Measurements from ENCODE around the gene CDIP1. TPM values are rescaled to one million over a fixed set of nuclear protein-coding genes. Genes with fewer than 3 reads are reported as not detected.

Gene CDIP1
- total and polyA plus RNA-seq, 9 of the 15 experiments (the other 6 are each of a cell fraction or from before 2014, with no cell fraction given): 0.29 TPM; not detected in 8

DNA sequence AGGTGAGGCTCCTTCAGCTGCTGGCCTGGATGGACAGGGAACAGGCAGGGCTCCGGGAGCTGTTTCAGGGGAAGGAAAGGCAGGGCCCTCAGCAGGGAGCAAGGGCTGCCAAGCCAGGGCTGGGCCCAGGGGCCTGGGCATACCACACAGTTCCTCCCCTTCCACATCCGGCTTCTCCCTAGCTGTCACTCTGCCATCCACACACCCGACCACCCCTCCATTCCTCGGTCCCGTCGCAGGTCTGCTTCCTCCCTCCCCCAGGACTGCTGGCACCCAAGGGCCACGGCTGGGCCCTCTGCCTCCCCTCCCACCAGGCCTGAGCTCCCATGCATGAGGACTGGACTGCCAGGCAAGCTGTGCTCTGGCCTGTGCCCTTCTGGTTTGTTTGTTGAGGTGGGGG is 24.0 kb downstream of the CDIP1 start:
- ATAC-seq (no peak), DNase-seq (ENCODE audit: extremely low read depth in 1 of 4, low spot score in 3 of 4) (no peak), FAIRE-seq (no peak)
- Histone ChIP-seq H4K20me1 (replicated peaks; ENCODE audit: control insufficient read depth, insufficient read depth, low read length) (0 out of 2 replicates have a peak, but pooled peaks cover 3% of the 10 kb centered on the region), H3K4me3 (no peak overlapping the region), H3K9ac (ENCODE audit: insufficient read depth in 1 of 2, low read depth in 2 of 2, low read length in 2 of 2) (peak overlapping the region in 1 of 2 experiments; percentile 63; a peak in 1 of 4 replicates), H3K9me3 (replicated peaks; ENCODE audit: control insufficient read depth, insufficient read depth, low read depth, low read length) (no peaks in the 10 kb centered on the region), H3K27me3 (ENCODE audit: control insufficient read depth in 2 of 2, insufficient read depth in 2 of 2, low read length in 2 of 2) (no peaks in the 10 kb centered on the region), H2AFZ (ENCODE audit: low read depth, low read length) (no peak overlapping the region), H3K36me3 (ENCODE audit: control insufficient read depth, insufficient read depth, low read length) (peaks cover 34% of the 10 kb centered on the region; the same call in 1 of the 3 replicates), H3K27ac (ENCODE audit: extremely low read depth, low read depth, low read length) (no peak overlapping the region), H3K79me2 (ENCODE audit: control insufficient read depth, insufficient read depth, low read length) (no peaks in the 10 kb centered on the region), H3K9me1 (ENCODE audit: control insufficient read depth, insufficient read depth, low read length) (no peaks in the 10 kb centered on the region), H3K4me1 (replicated peaks in 1 of 2; ENCODE audit: control insufficient read depth in 2 of 2, insufficient read depth in 2 of 2, low read length in 2 of 2) (peaks cover 0 to 14% of the 10 kb centered on the region in 2 experiments; a peak in 2 of 5 replicates), H3K4me2 (ENCODE audit: insufficient read depth, low read length) (no peak overlapping the region)
- CTCF ChIA-PET (ENCODE audit: low intra/inter-chr PET ratio): no interaction called here
- TF ChIP-seq POLR2G (IDR thresholded peaks at IDR 0.05; ENCODE audit: low read depth, low read length): peak; percentile 22; the same call in 1 of the 2 replicates
- no peak for TF ChIP-seq ZNF134 (CRISPR knock-in tag; conservative IDR thresholded peaks at IDR 0.05)
- TF ChIP-seq ZNF212 (CRISPR knock-in tag; IDR thresholded peaks at IDR 0.05): no peak
- intact Hi-C loops (cut with micrococcal nuclease): no loop called here
- in situ Hi-C loops (cut with MboI): loop anchor here (10.0 kb wide), 1 partner anchor 440 kb away; the partner anchor contains the start of gene SEC14L5
- WGBS (ENCODE audit: insufficient coverage, low coverage, missing lambda C conversion rate): 53% methylated on average over 6 of the region's 7 CpGs
- POLR2A ChIA-PET: interaction anchor here (0.6 to 1.0 kb wide), 2 partner anchors 12 to 408 kb away, joined by 3 read pairs; no protein-coding TSS in a partner anchor
- BruUV-seq (replicated peaks): no TSS peak

DNA sequence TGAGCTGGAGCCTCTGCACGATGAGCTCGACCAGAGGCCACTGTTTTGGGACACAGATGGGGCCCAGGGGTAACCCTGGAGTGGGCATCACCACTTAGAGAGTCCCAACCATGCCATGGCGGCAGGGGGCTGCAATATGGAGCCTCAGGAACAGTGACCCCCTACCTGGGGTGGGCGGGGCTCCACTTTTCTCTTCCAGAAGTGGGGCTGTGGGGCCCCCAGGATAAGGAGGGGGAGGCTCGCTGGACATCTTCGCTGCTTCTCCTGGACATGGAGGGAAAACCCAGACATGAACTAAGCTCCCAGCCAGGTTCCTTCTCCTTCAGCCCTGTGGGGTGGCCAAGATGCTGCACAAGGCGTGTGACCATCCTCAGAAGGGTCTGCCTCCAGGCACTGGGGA is 24.7 kb downstream of the CDIP1 start:
- ATAC-seq: no peak
- ChIA-PET POLR2A (interaction anchor here (0.6 kb wide), 2 partner anchors 8 to 408 kb away, joined by 3 to 4 read pairs; no protein-coding TSS in a partner anchor), CTCF (ENCODE audit: low intra/inter-chr PET ratio) (no interaction called here)
- H3K9me3 ChIP-seq (replicated peaks; ENCODE audit: control insufficient read depth, insufficient read depth, low read depth, low read length): no peaks in the 10 kb centered on the region
- H3K27me3 ChIP-seq (ENCODE audit: control insufficient read depth in 2 of 2, insufficient read depth in 2 of 2, low read length in 2 of 2): no peaks in the 10 kb centered on the region
- H3K9ac ChIP-seq (ENCODE audit: insufficient read depth in 1 of 2, low read depth in 2 of 2, low read length in 2 of 2): peak overlapping the region in 1 of 2 experiments; percentile 57; a peak in 1 of 4 replicates
- H3K4me1 ChIP-seq (replicated peaks in 1 of 2; ENCODE audit: control insufficient read depth in 2 of 2, insufficient read depth in 2 of 2, low read length in 2 of 2): peaks cover 0 to 14% of the 10 kb centered on the region in 2 experiments; a peak in 2 of 5 replicates
- no peak overlapping the region for H3K27ac ChIP-seq (ENCODE audit: extremely low read depth, low read depth, low read length)
- H2AFZ ChIP-seq (ENCODE audit: low read depth, low read length): no peak overlapping the region
- H3K79me2 ChIP-seq (ENCODE audit: control insufficient read depth, insufficient read depth, low read length): no peaks in the 10 kb centered on the region
- 87% methylated on average over 7 of the region's 7 CpGs for WGBS (ENCODE audit: insufficient coverage, low coverage, missing lambda C conversion rate)
- intact Hi-C loops (cut with micrococcal nuclease) (no loop called here), in situ Hi-C loops (cut with MboI) (loop anchor here (10.0 kb wide), 1 partner anchor 441 kb away; the partner anchor contains the start of gene SEC14L5)
- no TSS peak for BruUV-seq (replicated peaks)
- no peak for FAIRE-seq
- no peak for DNase-seq (ENCODE audit: extremely low read depth in 1 of 4, low spot score in 3 of 4)
- H3K36me3 ChIP-seq (ENCODE audit: control insufficient read depth, insufficient read depth, low read length): peaks cover 41% of the 10 kb centered on the region; the same call in 2 of the 3 replicates
- no peak overlapping the region for H3K4me2 ChIP-seq (ENCODE audit: insufficient read depth, low read length)
- H3K9me1 ChIP-seq (ENCODE audit: control insufficient read depth, insufficient read depth, low read length): no peaks in the 10 kb centered on the region
- no peak overlapping the region for H3K4me3 ChIP-seq
- 0 out of 2 replicates have a peak, but pooled peaks cover 3% of the 10 kb centered on the region for H4K20me1 ChIP-seq (replicated peaks; ENCODE audit: control insufficient read depth, insufficient read depth, low read length)
- TF ChIP-seq POLR2G (IDR thresholded peaks at IDR 0.05; ENCODE audit: low read depth, low read length) (0 out of 2 replicates have a peak, but pooled peaks have one; percentile 1), ZNF408 (CRISPR knock-in tag; IDR thresholded peaks at IDR 0.05; ENCODE audit: low read depth) (no peak), FOXA3 (CRISPR knock-in tag; conservative IDR thresholded peaks at IDR 0.05 in 1 of 2, IDR thresholded peaks at IDR 0.05 in 1 of 2) (no peak), COPS2 (conservative IDR thresholded peaks at IDR 0.05) (no peak)
- TF ChIP-seq, protein P1, sequence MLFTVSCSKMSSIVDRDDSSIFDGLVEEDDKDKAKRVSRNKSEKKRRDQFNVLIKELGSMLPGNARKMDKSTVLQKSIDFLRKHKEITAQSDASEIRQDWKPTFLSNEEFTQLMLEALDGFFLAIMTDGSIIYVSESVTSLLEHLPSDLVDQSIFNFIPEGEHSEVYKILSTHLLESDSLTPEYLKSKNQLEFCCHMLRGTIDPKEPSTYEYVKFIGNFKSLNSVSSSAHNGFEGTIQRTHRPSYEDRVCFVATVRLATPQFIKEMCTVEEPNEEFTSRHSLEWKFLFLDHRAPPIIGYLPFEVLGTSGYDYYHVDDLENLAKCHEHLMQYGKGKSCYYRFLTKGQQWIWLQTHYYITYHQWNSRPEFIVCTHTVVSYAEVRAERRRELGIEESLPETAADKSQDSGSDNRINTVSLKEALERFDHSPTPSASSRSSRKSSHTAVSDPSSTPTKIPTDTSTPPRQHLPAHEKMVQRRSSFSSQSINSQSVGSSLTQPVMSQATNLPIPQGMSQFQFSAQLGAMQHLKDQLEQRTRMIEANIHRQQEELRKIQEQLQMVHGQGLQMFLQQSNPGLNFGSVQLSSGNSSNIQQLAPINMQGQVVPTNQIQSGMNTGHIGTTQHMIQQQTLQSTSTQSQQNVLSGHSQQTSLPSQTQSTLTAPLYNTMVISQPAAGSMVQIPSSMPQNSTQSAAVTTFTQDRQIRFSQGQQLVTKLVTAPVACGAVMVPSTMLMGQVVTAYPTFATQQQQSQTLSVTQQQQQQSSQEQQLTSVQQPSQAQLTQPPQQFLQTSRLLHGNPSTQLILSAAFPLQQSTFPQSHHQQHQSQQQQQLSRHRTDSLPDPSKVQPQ (CRISPR knock-in tag; IDR thresholded peaks at IDR 0.05; ENCODE audit: borderline replicate concordance): no peak
- TF ChIP-seq, protein P2, sequence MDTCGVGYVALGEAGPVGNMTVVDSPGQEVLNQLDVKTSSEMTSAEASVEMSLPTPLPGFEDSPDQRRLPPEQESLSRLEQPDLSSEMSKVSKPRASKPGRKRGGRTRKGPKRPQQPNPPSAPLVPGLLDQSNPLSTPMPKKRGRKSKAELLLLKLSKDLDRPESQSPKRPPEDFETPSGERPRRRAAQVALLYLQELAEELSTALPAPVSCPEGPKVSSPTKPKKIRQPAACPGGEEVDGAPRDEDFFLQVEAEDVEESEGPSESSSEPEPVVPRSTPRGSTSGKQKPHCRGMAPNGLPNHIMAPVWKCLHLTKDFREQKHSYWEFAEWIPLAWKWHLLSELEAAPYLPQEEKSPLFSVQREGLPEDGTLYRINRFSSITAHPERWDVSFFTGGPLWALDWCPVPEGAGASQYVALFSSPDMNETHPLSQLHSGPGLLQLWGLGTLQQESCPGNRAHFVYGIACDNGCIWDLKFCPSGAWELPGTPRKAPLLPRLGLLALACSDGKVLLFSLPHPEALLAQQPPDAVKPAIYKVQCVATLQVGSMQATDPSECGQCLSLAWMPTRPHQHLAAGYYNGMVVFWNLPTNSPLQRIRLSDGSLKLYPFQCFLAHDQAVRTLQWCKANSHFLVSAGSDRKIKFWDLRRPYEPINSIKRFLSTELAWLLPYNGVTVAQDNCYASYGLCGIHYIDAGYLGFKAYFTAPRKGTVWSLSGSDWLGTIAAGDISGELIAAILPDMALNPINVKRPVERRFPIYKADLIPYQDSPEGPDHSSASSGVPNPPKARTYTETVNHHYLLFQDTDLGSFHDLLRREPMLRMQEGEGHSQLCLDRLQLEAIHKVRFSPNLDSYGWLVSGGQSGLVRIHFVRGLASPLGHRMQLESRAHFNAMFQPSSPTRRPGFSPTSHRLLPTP (IDR thresholded peaks at IDR 0.05; ENCODE audit: borderline replicate concordance, extremely low read depth, insufficient read length): no peak
